HG03025 (cell line): Measurements from ENCODE around the gene UPK3A.
"Not testable (repeated sequence)": the region's sequence is repeated elsewhere in the genome, so short reads cannot be mapped to it uniquely, and the experiment has no call there.

ENCODE experiments used
- ATAC-seq: cut with Tn5 transposase; IDR thresholded peaks from one replicate; pipeline ENCODE4 v1.9.1; 2021; ENCODE audit warnings: mild to moderate bottlenecking, moderate library complexity; ENCODE audit not compliant: unreplicated experiment, low FRiP score

Gene UPK3A

GRCh38 chr22:45323695-45324094 is 38.9 kb downstream of the UPK3A start:
- ATAC-seq = no peak

DNA sequence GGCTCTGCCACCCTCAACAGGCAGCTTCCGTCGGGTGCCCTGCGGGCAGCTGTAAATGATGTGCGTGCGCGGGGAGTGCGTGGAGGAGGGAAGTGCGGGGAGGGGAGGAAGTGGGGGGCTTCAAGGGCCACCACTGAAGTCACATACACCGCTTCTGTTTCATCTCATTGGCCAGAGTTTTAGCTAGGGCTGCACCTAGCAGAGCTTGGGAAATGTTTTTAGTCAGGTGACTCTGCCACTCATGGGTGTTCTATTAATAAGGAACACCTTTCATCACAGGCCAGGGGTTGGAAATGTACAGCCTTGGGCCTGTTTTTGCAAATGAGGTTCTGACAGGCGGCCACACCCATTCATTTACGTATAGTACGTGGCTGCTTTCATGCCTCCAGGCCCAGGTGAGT is 39.6 kb downstream of the UPK3A start:
- ATAC-seq = no peak

- not testable (repeated sequence) for ATAC-seq
These were observed 43.5 kb downstream of the UPK3A start for GRCh38 chr22:45328261-45328660.

DNA sequence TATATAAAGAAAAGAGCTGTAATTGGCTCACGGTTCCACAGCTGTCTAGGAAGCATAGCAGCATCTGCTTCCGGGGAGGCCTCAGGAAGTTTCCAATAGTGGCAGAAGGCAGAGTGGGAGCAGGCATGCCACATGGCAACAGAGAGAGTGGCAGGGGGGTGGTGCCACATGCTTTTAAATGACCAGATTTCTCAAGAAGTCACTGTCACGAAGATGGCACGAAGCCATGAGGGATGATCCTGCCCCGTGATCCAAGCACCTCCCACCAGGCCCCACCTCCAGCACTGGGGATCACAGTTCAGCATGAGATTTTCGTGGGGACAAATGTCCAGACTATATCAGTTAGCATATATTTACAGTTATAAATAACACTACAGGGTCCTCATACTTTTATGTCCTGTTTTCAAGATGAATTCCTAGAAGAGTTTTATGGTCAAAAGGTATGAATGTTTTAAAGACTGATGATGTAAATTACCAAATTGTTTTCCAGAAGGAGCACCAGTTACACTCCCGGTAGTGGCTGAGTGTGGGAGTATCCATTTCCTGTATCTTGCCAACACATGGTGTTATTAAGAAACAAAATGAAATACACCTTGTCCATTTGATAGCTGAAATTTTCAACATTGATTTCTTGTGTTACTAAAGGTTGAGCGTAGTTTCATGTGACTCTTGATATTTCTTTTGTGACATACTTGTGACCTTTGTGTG is 44.2 kb downstream of the UPK3A start:
- ATAC-seq = no peak

DNA sequence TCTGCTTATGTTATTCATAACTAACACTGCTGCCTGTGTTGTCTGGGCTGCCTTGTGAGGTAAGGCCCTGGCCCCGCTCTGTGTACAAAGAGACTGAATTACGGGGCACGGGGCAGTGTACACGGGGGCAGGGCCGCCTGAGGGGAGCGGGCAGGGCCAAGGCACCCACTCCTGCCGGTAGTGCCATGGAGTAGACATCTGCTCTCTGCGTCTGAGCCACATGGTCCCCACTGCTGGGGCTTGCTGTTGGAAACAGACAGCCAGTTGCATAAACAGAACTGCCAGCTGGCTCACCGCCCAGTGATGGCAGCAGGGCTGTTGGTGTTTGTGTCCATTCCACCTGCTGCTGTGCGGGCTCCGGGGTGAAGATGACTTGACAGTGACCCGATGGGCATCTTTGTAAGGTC is 44.8 kb downstream of the UPK3A start:
- no peak for ATAC-seq

DNA sequence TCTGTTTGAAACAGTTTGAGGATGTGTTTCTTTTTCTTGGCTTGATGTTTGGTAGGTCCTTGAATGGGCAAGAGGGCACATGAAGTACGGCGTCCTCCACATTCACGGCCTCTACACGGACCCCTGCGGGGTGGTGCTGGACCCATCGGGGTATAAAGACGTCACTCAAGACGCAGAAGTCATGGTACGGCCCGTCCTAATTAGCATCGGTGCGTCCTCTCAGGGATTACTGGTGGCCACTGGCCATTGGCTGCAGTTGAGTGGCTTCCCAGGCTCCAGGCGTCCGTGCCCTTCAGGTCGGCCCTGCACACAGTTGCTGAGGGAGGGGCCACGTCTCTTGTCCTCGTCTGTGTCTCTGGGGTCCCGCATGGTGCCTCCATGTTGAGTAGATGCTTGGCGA is 45.8 kb downstream of the UPK3A start:
- no peak for ATAC-seq

DNA sequence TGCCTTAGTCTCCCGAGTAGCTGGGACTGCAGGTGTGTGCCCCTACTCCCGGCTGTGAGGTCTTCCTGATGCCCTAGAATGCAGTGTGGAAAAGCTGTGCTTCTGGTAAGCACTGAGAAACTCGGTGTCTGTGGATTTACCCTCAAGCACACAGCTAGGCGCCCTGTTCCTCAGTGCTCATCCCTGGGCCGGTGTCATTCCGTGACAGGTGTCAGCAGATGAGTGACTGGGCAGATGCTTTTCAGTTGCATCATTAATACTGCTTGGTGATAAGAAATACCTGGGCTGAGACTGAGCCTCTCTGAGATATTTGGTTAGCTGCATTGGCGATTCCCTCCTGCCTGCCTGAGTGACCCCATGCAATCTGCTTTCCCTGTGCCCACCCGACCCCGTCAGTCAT is 46.7 kb downstream of the UPK3A start:
- no peak for ATAC-seq

DNA sequence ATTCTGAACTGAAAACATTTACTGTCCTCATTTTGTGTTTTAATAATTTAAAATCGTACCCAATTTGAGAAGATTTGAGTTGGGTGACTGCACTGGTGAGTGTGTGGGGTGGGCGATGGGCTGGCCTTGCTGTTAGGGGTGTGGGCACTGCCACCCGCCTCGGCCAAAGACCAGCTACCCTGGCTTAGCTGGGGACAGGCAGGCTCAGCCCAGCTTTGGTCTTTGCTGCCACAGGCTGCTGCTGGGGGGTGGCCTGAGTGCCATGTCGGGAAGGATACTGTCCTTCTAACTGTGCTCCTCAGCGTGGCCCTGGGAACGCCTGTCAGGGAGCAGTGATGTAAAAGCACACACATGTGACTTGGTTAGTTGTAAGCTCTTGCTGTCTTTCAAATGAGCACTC is 47.3 kb downstream of the UPK3A start:
- ATAC-seq = no peak

GRCh38 chr22:45334068-45334467 is 49.3 kb downstream of the UPK3A start:
- ATAC-seq = no peak

- ATAC-seq = no peak
These were observed 49.8 kb downstream of the UPK3A start for GRCh38 chr22:45334528-45334927.

- ATAC-seq = no peak
These were observed 50.5 kb downstream of the UPK3A start for GRCh38 chr22:45335021-45335818.

DNA sequence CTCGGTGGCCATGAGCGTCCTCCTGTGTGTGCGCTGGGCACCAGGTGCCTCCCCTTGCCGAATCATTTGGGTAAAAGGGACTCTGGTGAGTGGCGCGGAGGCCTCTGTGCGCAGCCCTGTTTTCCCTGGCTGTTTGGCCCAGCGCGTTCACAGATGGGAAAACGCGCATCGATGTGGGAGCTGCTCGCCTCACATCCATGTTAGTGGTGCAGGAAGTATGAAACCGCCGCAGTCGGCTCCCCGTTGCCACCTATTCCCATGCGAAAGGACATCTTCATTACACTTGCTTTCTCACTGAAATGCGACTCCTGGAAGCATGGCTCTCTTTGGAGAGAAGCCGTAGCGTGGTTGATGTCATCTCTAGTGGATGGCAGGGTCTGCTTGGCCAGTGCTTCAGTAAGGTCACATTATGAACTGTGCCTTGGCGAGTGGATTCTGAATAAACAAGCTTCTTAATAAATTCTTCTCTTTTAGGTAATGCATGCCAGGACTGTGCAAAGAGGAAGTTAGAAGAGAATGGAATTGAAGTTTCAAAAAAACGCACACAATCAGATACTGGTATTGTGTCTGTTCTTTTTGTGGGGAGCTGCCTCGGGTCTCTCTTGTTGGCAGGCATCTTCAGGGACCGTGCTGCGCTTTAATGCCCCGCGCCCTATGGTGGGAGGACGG is 51.2 kb downstream of the UPK3A start:
- no peak for ATAC-seq

DNA sequence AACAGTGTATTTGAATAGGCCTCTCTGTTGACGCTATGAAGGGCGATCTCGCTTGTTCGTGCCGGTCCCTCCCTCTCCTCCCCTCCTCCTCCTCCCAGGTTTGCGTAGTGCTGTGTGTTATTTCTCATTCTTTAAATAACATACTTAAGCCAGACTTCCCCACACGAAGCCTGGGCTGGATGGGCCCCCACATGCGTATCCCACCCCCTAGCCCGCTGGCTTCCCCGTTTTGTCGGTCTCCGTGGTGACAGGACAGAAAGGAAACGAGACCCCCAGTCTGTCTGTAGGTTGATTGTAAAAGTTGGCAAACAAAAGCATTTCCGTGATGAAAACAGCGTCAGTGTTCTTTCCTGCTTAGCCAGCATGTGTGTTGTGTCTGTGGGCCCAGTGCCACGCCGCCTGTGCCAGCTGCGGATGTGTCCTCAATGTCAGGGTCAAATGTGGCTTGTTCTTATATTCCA is 52.3 kb downstream of the UPK3A start:
- ATAC-seq = no peak

DNA sequence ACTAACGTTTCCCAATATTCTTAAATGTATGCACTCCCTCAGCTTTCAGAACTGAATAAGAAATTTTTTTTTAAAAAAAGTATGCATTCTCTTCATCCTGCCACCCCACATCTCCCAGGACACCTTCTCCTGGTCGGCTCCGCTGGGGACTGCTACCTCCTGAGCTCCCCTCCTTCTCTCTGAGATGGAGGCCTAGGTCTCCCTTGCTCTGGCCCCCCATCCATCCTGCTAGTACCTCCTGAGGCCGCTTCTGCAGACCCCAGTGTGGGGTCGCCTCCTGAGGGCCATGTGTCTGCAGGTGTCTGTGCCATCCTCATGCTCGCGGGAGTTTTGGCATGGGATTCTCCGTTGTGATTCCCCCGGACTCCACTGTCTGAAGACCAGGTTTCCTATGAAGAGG is 52.8 kb downstream of the UPK3A start:
- ATAC-seq = no peak

GRCh38 chr22:45338795-45339194 is 54.0 kb downstream of the UPK3A start:
- no peak for ATAC-seq

DNA sequence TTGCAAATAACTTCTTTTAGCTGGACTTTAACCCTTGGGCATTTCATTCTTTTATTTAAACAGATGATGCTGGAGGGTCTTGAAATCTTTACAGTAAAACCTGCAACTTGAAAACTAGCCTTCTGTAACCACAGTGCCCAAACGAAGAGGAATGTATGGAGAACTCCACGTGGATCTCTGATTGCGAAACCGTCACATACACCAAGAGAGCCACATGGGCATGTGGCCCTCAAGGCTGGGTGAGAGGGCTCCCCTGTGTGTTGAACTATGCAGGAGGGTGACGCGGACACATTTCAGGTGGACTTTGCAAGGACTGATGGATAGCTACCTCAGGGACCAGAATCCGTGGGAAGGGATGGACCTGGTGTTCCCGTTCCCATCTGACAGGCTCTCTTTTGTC is 55.6 kb downstream of the UPK3A start:
- no peak for ATAC-seq

DNA sequence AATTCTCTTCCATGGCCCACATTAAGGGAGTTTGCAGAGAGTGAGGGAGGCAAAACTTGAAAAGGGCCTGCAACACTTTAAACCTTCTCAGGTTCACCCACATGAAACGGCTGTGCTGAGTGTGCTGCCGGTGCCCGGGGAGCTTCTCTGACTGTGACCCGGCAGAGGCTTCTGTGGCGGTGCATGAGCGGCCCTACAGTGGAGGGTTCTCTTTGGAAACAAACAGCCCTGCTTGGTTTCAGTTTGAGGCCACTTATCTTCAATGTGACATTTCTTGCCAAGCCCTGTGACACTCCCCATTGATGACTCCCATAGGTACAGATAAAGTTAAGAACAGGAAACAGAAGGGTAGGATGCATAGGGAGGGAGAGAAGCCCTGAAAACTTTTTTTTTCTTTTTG is 56.7 kb downstream of the UPK3A start:
- ATAC-seq = no peak

- ATAC-seq = no peak
These were observed 58.4 kb downstream of the UPK3A start for GRCh38 chr22:45343143-45343542.

GRCh38 chr22:45344334-45344733 is 59.6 kb downstream of the UPK3A start:
- no peak for ATAC-seq
